GM23338 (cell line): ENCODE results near the gene PEAR1. TPM values are rescaled to one million over a fixed set of nuclear protein-coding genes. Genes with fewer than 3 reads are reported as not detected.
A peak's percentile ranks its signal among the peaks of the same experiment; 100 is the strongest.

Experiments used
- ATAC-seq: fragments of 200-7000 bp; cut with Tn5 transposase; 3 replicates; pipeline ENCODE4 v1.9.1; 2020
- DNase-seq: peaks from one replicate; pipeline ENCODE4 v3.0.0-alpha.2; 2015; ENCODE audit warnings: low spot score
- H2AFZ ChIP-seq: fragments of 200-600 bp; sonication (generic); 2 replicates; pipeline ENCODE4 v1.8.0; 2016; ENCODE audit warnings: antibody characterized with exemption, mild to moderate bottlenecking, moderate library complexity
- H3F3A ChIP-seq: fragments of 200-600 bp; sonication (generic); replicated peaks from 2 replicates; pipeline ENCODE4 v1.8.0; 2017; ENCODE audit warnings: antibody characterized with exemption, mixed run types, low read depth
- H3K27ac ChIP-seq: fragments of 200-600 bp; sonication (generic); 2 replicates; pipeline ENCODE4 v1.6.1; 2016; ENCODE audit warnings: low read depth
- H3K27me3 ChIP-seq: fragments of 200-600 bp; sonication (generic); 2 replicates; pipeline ENCODE4 v1.8.0; 2016; ENCODE audit warnings: mild to moderate bottlenecking, mixed run types, moderate library complexity; ENCODE audit not compliant: insufficient read depth
- H3K36me3 ChIP-seq: fragments of 200-600 bp; sonication (generic); 2 replicates; pipeline ENCODE4 v1.8.0; 2016; ENCODE audit warnings: mild to moderate bottlenecking; ENCODE audit not compliant: insufficient read depth
- H3K4me1 ChIP-seq: fragments of 200-600 bp; sonication (generic); 2 replicates; pipeline ENCODE4 v1.8.0; 2016; ENCODE audit warnings: mild to moderate bottlenecking, moderate library complexity; ENCODE audit not compliant: insufficient read depth
- H3K4me2 ChIP-seq: fragments of 200-600 bp; sonication (generic); 2 replicates; pipeline ENCODE4 v1.7.1; 2017; ENCODE audit warnings: mixed run types
- H3K4me3 ChIP-seq: fragments of 200-600 bp; sonication (generic); 2 replicates; pipeline ENCODE4 v1.6.1; 2016; ENCODE audit warnings: mixed run types
- H3K79me2 ChIP-seq: fragments of 200-600 bp; sonication (generic); replicated peaks from 2 replicates; pipeline ENCODE4 v1.8.0; 2017; ENCODE audit warnings: mild to moderate bottlenecking; ENCODE audit not compliant: insufficient read depth
- H3K9me2 ChIP-seq: fragments of 200-600 bp; sonication (generic); 2 replicates; pipeline ENCODE4 v1.8.0; 2017; ENCODE audit not compliant: insufficient read depth
- H4K20me1 ChIP-seq: fragments of 200-600 bp; sonication (generic); replicated peaks from 2 replicates; pipeline ENCODE4 v1.8.0; 2017; ENCODE audit warnings: mild to moderate bottlenecking; ENCODE audit not compliant: insufficient read depth
- H3K27ac Mint-ChIP-seq: 2 replicates; pipeline ENCODE4 v1.8.0; 2020; ENCODE audit warnings: inconsistent platforms, mild to moderate bottlenecking, moderate library complexity, mixed read lengths
- H3K27me3 Mint-ChIP-seq: 3 replicates; pipeline ENCODE4 v1.8.0; 2022; ENCODE audit warnings: low read depth, mild to moderate bottlenecking, moderate library complexity, mixed read lengths, inconsistent platforms; ENCODE audit not compliant: insufficient read depth, poor library complexity
- H3K36me3 Mint-ChIP-seq: 3 replicates; pipeline ENCODE4 v1.8.0; 2021; ENCODE audit warnings: low read depth, mild to moderate bottlenecking, inconsistent platforms, moderate library complexity, mixed read lengths
- H3K4me1 Mint-ChIP-seq: 3 replicates; pipeline ENCODE4 v1.8.0; 2020; ENCODE audit warnings: mild to moderate bottlenecking, inconsistent platforms, mixed read lengths
- H3K4me3 Mint-ChIP-seq: 3 replicates; pipeline ENCODE4 v1.8.0; 2021; ENCODE audit warnings: moderate library complexity, mild to moderate bottlenecking, inconsistent platforms, mixed read lengths
- H3K9me3 Mint-ChIP-seq: 3 replicates; pipeline ENCODE4 v1.8.0; 2020; ENCODE audit warnings: moderate library complexity, mild to moderate bottlenecking, inconsistent platforms, mixed read lengths
- CREB1 ChIP-seq: fragments of 250-450 bp; sonication (Bioruptor Pico); IDR thresholded peaks from 2 replicates; pipeline ENCODE4 v1.5.0; 2020; ENCODE audit warnings: low read depth, mild to moderate bottlenecking, moderate library complexity
- CTCF ChIP-seq, 2 experiments: fragments of 200-600 bp in 1 of 2; sonication (generic) in 1 of 2; conservative IDR thresholded peaks; 2 replicates each; pipeline versions ENCODE4 v1.5.1 to v1.6.1; 2016 to 2017; ENCODE audit warnings: antibody characterized with exemption in 2 of 2, low read depth in 2 of 2, mild to moderate bottlenecking in 2 of 2, moderate library complexity in 1 of 2
- EZH2 ChIP-seq: fragments of 200-600 bp; sonication (generic); IDR thresholded peaks from one replicate; pipeline ENCODE4 v1.8.0; 2017; ENCODE audit warnings: antibody characterized with exemption, mild to moderate bottlenecking, low read depth; ENCODE audit not compliant: unreplicated experiment
- EZH2phosphoT487 ChIP-seq: fragments of 200-600 bp; sonication (generic); IDR thresholded peaks from one replicate; pipeline ENCODE4 v1.8.1; 2018; ENCODE audit warnings: antibody characterized with exemption; ENCODE audit not compliant: unreplicated experiment
- JUNB ChIP-seq: IDR thresholded peaks from one replicate; pipeline ENCODE4 v1.6.1; 2016; ENCODE audit warnings: antibody characterized with exemption; ENCODE audit not compliant: unreplicated experiment
- NANOG ChIP-seq: IDR thresholded peaks from 2 replicates; pipeline ENCODE4 v1.6.1; 2016; ENCODE audit warnings: antibody characterized with exemption, borderline replicate concordance
- POLR2AphosphoS5 ChIP-seq: IDR thresholded peaks from 2 replicates; pipeline ENCODE4 v1.6.1; 2016; ENCODE audit warnings: antibody characterized with exemption, low read depth
- REST ChIP-seq: IDR thresholded peaks from one replicate; pipeline ENCODE4 v1.6.1; 2018; ENCODE audit warnings: antibody characterized with exemption; ENCODE audit not compliant: unreplicated experiment
- STAT1 ChIP-seq: IDR thresholded peaks from one replicate; pipeline ENCODE4 v1.6.1; 2016; ENCODE audit warnings: antibody characterized with exemption; ENCODE audit not compliant: unreplicated experiment
- ZNF114 ChIP-seq: fragments of 250-450 bp; sonication (Bioruptor Pico); IDR thresholded peaks from 2 replicates; pipeline ENCODE4 v1.5.0; 2020; ENCODE audit warnings: mild to moderate bottlenecking, moderate library complexity
- ZNF331 ChIP-seq: fragments of 250-450 bp; sonication (Bioruptor Pico); IDR thresholded peaks from 2 replicates; pipeline ENCODE4 v1.5.0; 2020; ENCODE audit warnings: low read depth, mild to moderate bottlenecking, moderate library complexity
- polyA plus RNA-seq: library from polyadenylated mRNA; unstranded; fragments of >200 nt; fragmentation: Nextera tagmentation; extraction: Ambion mirVana; gene quantifications from 2 replicates; pipeline ENCODE4 v1.2.1, GENCODE V29; 2016
- total RNA-seq: library from RNA; depleted of rRNA; stranded (reverse); fragments of >200 nt; shearing (Covaris generic); gene quantifications from 2 replicates; pipeline ENCODE4 v1.2.3, GENCODE V29; 2014

Gene PEAR1
- total and polyA plus RNA-seq, 2 experiments from 2014 or later, result 0.28 to 0.47 TPM

- ATAC-seq (no peak), DNase-seq (no peak)
- Histone ChIP-seq H3K4me3 (no peak overlapping the region), H3K79me2 (no peaks in the 10 kb centered on the region), H3K4me2 (no peak overlapping the region), H3K9me2 (no peaks in the 10 kb centered on the region), H3K27me3 (peaks cover 39% of the 10 kb centered on the region; the same call in 1 of the 2 replicates), H3K4me1 (peaks cover 11% of the 10 kb centered on the region), H3K36me3 (no peaks in the 10 kb centered on the region), H3K27ac (no peak overlapping the region), H4K20me1 (no peaks in the 10 kb centered on the region; the same call in 1 of the 2 replicates), H3F3A (no peaks in the 10 kb centered on the region; the same call in 1 of the 2 replicates), H2AFZ (no peak overlapping the region)
- Mint-ChIP-seq H3K4me3 (no peak overlapping the region), H3K27me3 (peaks cover 22% of the 10 kb centered on the region), H3K4me1 (peaks cover 16% of the 10 kb centered on the region), H3K36me3 (no peaks in the 10 kb centered on the region), H3K27ac (no peak overlapping the region), H3K9me3 (no peaks in the 10 kb centered on the region)
- TF ChIP-seq ZNF114 (CRISPR knock-in tag) (no peak), CREB1 (no peak)
Measured at GRCh38 chr1:156912310-156912709, 18.8 kb downstream of the PEAR1 start.

DNA sequence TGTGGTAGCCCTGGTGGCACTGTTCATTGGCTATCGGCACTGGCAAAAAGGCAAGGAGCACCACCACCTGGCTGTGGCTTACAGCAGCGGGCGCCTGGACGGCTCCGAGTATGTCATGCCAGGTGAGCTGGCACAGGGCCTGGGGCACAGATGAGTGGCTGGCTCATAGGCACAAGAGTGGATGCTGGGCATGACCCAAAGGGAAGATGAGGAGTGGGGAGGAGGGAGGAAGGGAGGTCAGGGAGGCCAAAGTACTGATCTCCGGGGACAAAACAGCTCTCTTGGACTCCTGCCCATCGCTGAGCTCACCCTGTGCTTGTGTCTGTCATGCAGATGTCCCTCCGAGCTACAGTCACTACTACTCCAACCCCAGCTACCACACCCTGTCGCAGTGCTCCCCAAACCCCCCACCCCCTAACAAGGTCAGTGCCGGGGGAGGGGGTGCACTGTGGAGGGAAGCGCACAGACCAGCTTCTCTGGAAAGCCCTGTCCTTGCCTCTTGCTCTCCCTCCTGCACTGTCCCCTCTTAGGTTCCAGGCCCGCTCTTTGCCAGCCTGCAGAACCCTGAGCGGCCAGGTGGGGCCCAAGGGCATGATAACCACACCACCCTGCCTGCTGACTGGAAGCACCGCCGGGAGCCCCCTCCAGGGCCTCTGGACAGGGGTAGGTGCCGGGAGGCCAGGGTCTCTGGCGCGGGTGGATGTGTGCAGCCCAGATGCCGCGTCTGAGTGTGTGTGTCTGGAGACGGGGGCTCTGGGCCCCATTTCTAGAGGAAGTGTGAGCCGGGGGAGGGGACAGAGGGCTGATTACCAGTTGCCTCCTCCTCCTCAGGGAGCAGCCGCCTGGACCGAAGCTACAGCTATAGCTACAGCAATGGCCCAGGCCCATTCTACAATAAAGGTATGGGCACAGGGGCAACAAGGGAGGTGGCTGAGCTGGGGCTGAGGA, 19.6 kb downstream of the PEAR1 start:
- H3K27me3 ChIP-seq, result peaks cover 47% of the 10 kb centered on the region; the same call in 1 of the 2 replicates
- Mint-ChIP-seq H3K36me3 (no peaks in the 10 kb centered on the region), H3K27me3 (peaks cover 22% of the 10 kb centered on the region), H3K27ac (no peak overlapping the region), H3K4me3 (no peak overlapping the region), H3K9me3 (no peaks in the 10 kb centered on the region), H3K4me1 (peaks cover 16% of the 10 kb centered on the region)
- no peaks in the 10 kb centered on the region for H3K9me2 ChIP-seq
- peak overlapping the region; percentile 51; the same call in 1 of the 2 replicates for H3K4me2 ChIP-seq
- no peaks in the 10 kb centered on the region for H3K36me3 ChIP-seq
- DNase-seq (peak; percentile 79), ATAC-seq (peak; percentile 90)
- TF ChIP-seq JUNB (no peak), EZH2 (no peak), CTCF (conservative IDR thresholded peaks at IDR 0.05; ENCODE audit: low read depth in 2 of 2) (peak in 1 of 2 experiments; percentile 42; a peak in 3 of 4 replicates)
- H3K4me3 ChIP-seq, result no peak overlapping the region
- H3K27ac ChIP-seq, result no peak overlapping the region
- no peaks in the 10 kb centered on the region; the same call in 1 of the 2 replicates for H4K20me1 ChIP-seq
- H2AFZ ChIP-seq, result peak overlapping the region; percentile 91
- H3F3A ChIP-seq, result no peaks in the 10 kb centered on the region; the same call in 1 of the 2 replicates
- H3K79me2 ChIP-seq, result no peaks in the 10 kb centered on the region
- H3K4me1 ChIP-seq, result peaks cover 11% of the 10 kb centered on the region

GRCh38 chr1:156913809-156914387, 20.4 kb downstream of the PEAR1 start:
- Histone ChIP-seq H3K4me3 (no peak overlapping the region), H3K27me3 (peaks cover 54% of the 10 kb centered on the region), H3K27ac (no peak overlapping the region), H3K4me2 (peak overlapping the region; percentile 51; the same call in 1 of the 2 replicates), H4K20me1 (no peaks in the 10 kb centered on the region; the same call in 1 of the 2 replicates), H3K36me3 (no peaks in the 10 kb centered on the region), H3K79me2 (no peaks in the 10 kb centered on the region), H3K4me1 (peaks cover 11% of the 10 kb centered on the region), H3K9me2 (no peaks in the 10 kb centered on the region), H2AFZ (peak overlapping the region; percentile 91; the same call in 1 of the 2 replicates), H3F3A (no peaks in the 10 kb centered on the region; the same call in 1 of the 2 replicates)
- peaks cover 24% of the 10 kb centered on the region for H3K27me3 Mint-ChIP-seq
- peaks cover 16% of the 10 kb centered on the region for H3K4me1 Mint-ChIP-seq
- ATAC-seq, result no peak
- no peak overlapping the region for H3K27ac Mint-ChIP-seq
- no peaks in the 10 kb centered on the region for H3K9me3 Mint-ChIP-seq
- DNase-seq, result no peak
- no peaks in the 10 kb centered on the region for H3K36me3 Mint-ChIP-seq
- no peak overlapping the region for H3K4me3 Mint-ChIP-seq
- TF ChIP-seq ZNF331 (no peak), REST (no peak), POLR2AphosphoS5 (no peak), CREB1 (no peak), STAT1 (no peak), EZH2phosphoT487 (no peak), JUNB (no peak), ZNF114 (CRISPR knock-in tag) (no peak), NANOG (no peak)
